Mesendoderm (in vitro differentiated cells): ENCODE data around the gene RRAS.

Experiments
- DNase-seq: peaks from one replicate; pipeline ENCODE4 v3.0.0; 2013
- H2AK5ac ChIP-seq: 2 replicates; pipeline ENCODE4 v1.6.1; 2013; ENCODE audit warnings: low read length, inconsistent platforms
- H2BK120ac ChIP-seq: 2 replicates; pipeline ENCODE4 v1.6.1; 2013; ENCODE audit warnings: low read depth, mild to moderate bottlenecking, low read length, moderate library complexity, mixed read lengths
- H2BK15ac ChIP-seq: replicated peaks from 2 replicates; pipeline ENCODE4 v1.6.1; 2013; ENCODE audit warnings: low read depth, mild to moderate bottlenecking, moderate library complexity
- H2BK5ac ChIP-seq: 2 replicates; pipeline ENCODE4 v1.6.1; 2013; ENCODE audit warnings: low read length, inconsistent platforms
- H3K18ac ChIP-seq: 2 replicates; pipeline ENCODE4 v1.6.1; 2013; ENCODE audit warnings: mild to moderate bottlenecking, low read length, mixed read lengths
- H3K23ac ChIP-seq: one replicate; pipeline ENCODE4 v1.6.1; 2013; ENCODE audit warnings: low read length
- H3K27ac ChIP-seq: 2 replicates; pipeline ENCODE4 v1.5.1; 2013; ENCODE audit warnings: low read depth, mild to moderate bottlenecking, inconsistent platforms, low read length, moderate library complexity
- H3K27me3 ChIP-seq: 2 replicates; pipeline ENCODE4 v1.6.1; 2013; ENCODE audit warnings: low read length, control low read depth, mild to moderate bottlenecking, inconsistent platforms; ENCODE audit not compliant: insufficient read depth, poor library complexity
- H3K36me3 ChIP-seq: 2 replicates; pipeline ENCODE4 v1.6.1; 2013; ENCODE audit warnings: low read length, inconsistent platforms; ENCODE audit not compliant: control insufficient read depth, insufficient read depth
- H3K4ac ChIP-seq: one replicate; pipeline ENCODE4 v1.6.1; 2013; ENCODE audit warnings: low read depth, mild to moderate bottlenecking, low read length, moderate library complexity
- H3K4me1 ChIP-seq: 2 replicates; pipeline ENCODE4 v1.6.1; 2013; ENCODE audit warnings: low read depth, low read length, inconsistent platforms; ENCODE audit not compliant: control insufficient read depth
- H3K4me2 ChIP-seq: 2 replicates; pipeline ENCODE4 v1.6.1; 2013; ENCODE audit warnings: low read length
- H3K4me3 ChIP-seq: 2 replicates; pipeline ENCODE4 v1.5.1; 2013; ENCODE audit warnings: mild to moderate bottlenecking, low read length
- H3K56ac ChIP-seq: one replicate; pipeline ENCODE4 v1.6.1; 2013; ENCODE audit warnings: low read length
- H3K79me1 ChIP-seq: 2 replicates; pipeline ENCODE4 v1.6.1; 2013; ENCODE audit warnings: low read length, inconsistent platforms
- H3K79me2 ChIP-seq: 2 replicates; pipeline ENCODE4 v1.6.1; 2013; ENCODE audit warnings: mild to moderate bottlenecking, low read length; ENCODE audit not compliant: control insufficient read depth, insufficient read depth
- H3K9ac ChIP-seq: 2 replicates; pipeline ENCODE4 v1.6.1; 2013; ENCODE audit warnings: low read length, inconsistent platforms
- H4K5ac ChIP-seq: one replicate; pipeline ENCODE4 v1.6.1; 2013; ENCODE audit warnings: low read length
- H4K8ac ChIP-seq: one replicate; pipeline ENCODE4 v1.6.1; 2013; ENCODE audit warnings: low read depth, mild to moderate bottlenecking, control low read depth, low read length, moderate library complexity
- whole genome bisulfite sequencing: extraction: QIAGEN DNeasy Blood & Tissue Kit; methylation state at CpG from one replicate; pipeline ENCODE4 v1.1.7; 2013; ENCODE audit warnings: low lambda C conversion rate, missing lambda C conversion rate; ENCODE audit not compliant: insufficient coverage; ENCODE audit errors: extremely low coverage; 5-methylcytosine and 5-hydroxymethylcytosine counted together

The RRAS gene

GRCh38 chr19:49591731-49592485 lies 48.0 kb downstream of the RRAS start:
- peak overlapping the region; percentile 100 for H3K18ac ChIP-seq
- peaks cover 8% of the 10 kb centered on the region for H3K79me1 ChIP-seq
- peak overlapping the region; percentile 96 for H3K9ac ChIP-seq
- no peak overlapping the region for H4K5ac ChIP-seq
- H2AK5ac ChIP-seq = no peak overlapping the region
- no peak overlapping the region for H2BK15ac ChIP-seq
- peak overlapping the region; percentile 93 for H3K27ac ChIP-seq
- peak; percentile 85 for DNase-seq
- WGBS = no CpG with 5 or more reads among the region's 51 CpGs
- no peak overlapping the region for H3K23ac ChIP-seq
- peak overlapping the region; percentile 88 for H3K4me2 ChIP-seq
- H3K27me3 ChIP-seq = no peaks in the 10 kb centered on the region
- peak overlapping the region; percentile 99 for H3K4ac ChIP-seq
- peak overlapping the region; percentile 93 for H3K56ac ChIP-seq
- peak overlapping the region; percentile 77 for H2BK5ac ChIP-seq
- no peaks in the 10 kb centered on the region for H3K4me1 ChIP-seq
- H3K79me2 ChIP-seq = peaks cover 27% of the 10 kb centered on the region
- H3K36me3 ChIP-seq = no peaks in the 10 kb centered on the region
- H3K4me3 ChIP-seq = peak overlapping the region; percentile 91
- H2BK120ac ChIP-seq = peak overlapping the region; percentile 75
- H4K8ac ChIP-seq = peak overlapping the region; percentile 90

GRCh38 chr19:49590971-49591730 lies 48.8 kb downstream of the RRAS start, which contains the start of gene PRR12:
PRR12 (plus strand) TSS chr19:49591182; CDS start chr19:49591655, 473 bp downstream.
- Histone ChIP-seq H3K27me3 (no peaks in the 10 kb centered on the region), H3K27ac (peak within 1 kb of the TSS; percentile 98), H2AK5ac (peak within 1 kb of the TSS; percentile 1), H2BK5ac (peak within 1 kb of the TSS; percentile 77), H3K36me3 (no peaks in the 10 kb centered on the region), H4K8ac (peak within 1 kb of the TSS; percentile 90), H3K56ac (peak within 1 kb of the TSS; percentile 100), H3K4me2 (peak within 1 kb of the TSS; percentile 99), H2BK120ac (peak within 1 kb of the TSS; percentile 75), H3K79me1 (peaks cover 8% of the 10 kb centered on the region), H3K18ac (peak within 1 kb of the TSS; percentile 100), H2BK15ac (no peak within 1 kb of the TSS), H4K5ac (no peak within 1 kb of the TSS), H3K79me2 (peaks cover 27% of the 10 kb centered on the region), H3K4me1 (no peaks in the 10 kb centered on the region), H3K9ac (peak within 1 kb of the TSS; percentile 100), H3K4ac (peak within 1 kb of the TSS; percentile 99), H3K4me3 (peak within 1 kb of the TSS; percentile 91), H3K23ac (peak within 1 kb of the TSS; percentile 100)
- no CpG with 5 or more reads among the region's 66 CpGs for WGBS
- peak; percentile 85 for DNase-seq

GRCh38 chr19:49590071-49590970 lies 49.6 kb downstream of the RRAS start:
- no peak overlapping the region for H2BK15ac ChIP-seq
- peaks cover 8% of the 10 kb centered on the region for H3K79me1 ChIP-seq
- DNase-seq = peak; percentile 100
- no peaks in the 10 kb centered on the region for H3K27me3 ChIP-seq
- no peaks in the 10 kb centered on the region for H3K36me3 ChIP-seq
- peak overlapping the region; percentile 81 for H3K4ac ChIP-seq
- WGBS = no CpG with 5 or more reads among the region's 58 CpGs
- peak overlapping the region; percentile 80 for H3K4me3 ChIP-seq
- H4K5ac ChIP-seq = no peak overlapping the region
- H2BK5ac ChIP-seq = peak overlapping the region; percentile 15
- peak overlapping the region; percentile 99 for H3K4me2 ChIP-seq
- peak overlapping the region; percentile 1 for H2AK5ac ChIP-seq
- H3K9ac ChIP-seq = peak overlapping the region; percentile 100
- peak overlapping the region; percentile 91 for H3K27ac ChIP-seq
- H3K18ac ChIP-seq = peak overlapping the region; percentile 29
- no peak overlapping the region for H4K8ac ChIP-seq
- H3K4me1 ChIP-seq = no peaks in the 10 kb centered on the region
- no peak overlapping the region for H2BK120ac ChIP-seq
- H3K56ac ChIP-seq = peak overlapping the region; percentile 100
- H3K79me2 ChIP-seq = peaks cover 27% of the 10 kb centered on the region
- H3K23ac ChIP-seq = peak overlapping the region; percentile 100

- no peaks in the 10 kb centered on the region for H3K36me3 ChIP-seq
- H4K5ac ChIP-seq = no peak overlapping the region
- H3K4ac ChIP-seq = no peak overlapping the region
- peak overlapping the region; percentile 26 for H3K9ac ChIP-seq
- no peak overlapping the region for H2AK5ac ChIP-seq
- peaks cover 25% of the 10 kb centered on the region for H3K79me2 ChIP-seq
- H3K56ac ChIP-seq = peak overlapping the region; percentile 69
- H3K4me1 ChIP-seq = no peaks in the 10 kb centered on the region
- no peak overlapping the region for H3K4me3 ChIP-seq
- H2BK5ac ChIP-seq = no peak overlapping the region
- no peak for DNase-seq
- peaks cover 6% of the 10 kb centered on the region for H3K79me1 ChIP-seq
- H4K8ac ChIP-seq = no peak overlapping the region
- H2BK120ac ChIP-seq = no peak overlapping the region
- H3K23ac ChIP-seq = no peak overlapping the region
- H3K27ac ChIP-seq = no peak overlapping the region
- no CpG with 5 or more reads among the region's 5 CpGs for WGBS
- H2BK15ac ChIP-seq = no peak overlapping the region
- peak overlapping the region; percentile 3 for H3K4me2 ChIP-seq
- H3K27me3 ChIP-seq = no peaks in the 10 kb centered on the region
- peak overlapping the region; percentile 29 for H3K18ac ChIP-seq
Measured at GRCh38 chr19:49589502-49589905, 50.4 kb downstream of the RRAS start.

GRCh38 chr19:49588365-49589122 lies 51.4 kb downstream of the RRAS start:
- Histone ChIP-seq H3K4me1 (no peaks in the 10 kb centered on the region), H3K4me3 (no peak overlapping the region), H3K79me2 (peaks cover 16% of the 10 kb centered on the region), H3K27ac (no peak overlapping the region), H2BK15ac (no peak overlapping the region), H3K23ac (no peak overlapping the region), H4K5ac (no peak overlapping the region), H2BK120ac (no peak overlapping the region), H2BK5ac (no peak overlapping the region), H3K18ac (no peak overlapping the region), H3K4me2 (no peak overlapping the region), H2AK5ac (no peak overlapping the region), H3K79me1 (no peaks in the 10 kb centered on the region), H3K56ac (no peak overlapping the region), H3K4ac (no peak overlapping the region), H3K36me3 (no peaks in the 10 kb centered on the region), H3K9ac (no peak overlapping the region), H4K8ac (no peak overlapping the region), H3K27me3 (no peaks in the 10 kb centered on the region)
- no peak for DNase-seq
- WGBS = no CpG with 5 or more reads among the region's 18 CpGs
